ENCODE results near the gene KLHL33. TPM values are rescaled to one million over a fixed set of nuclear protein-coding genes. Genes with fewer than 3 reads are reported as not detected.

The KLHL33 gene
- polyA plus RNA-seq, 1 donor from 2014 or later, result not detected

DNA sequence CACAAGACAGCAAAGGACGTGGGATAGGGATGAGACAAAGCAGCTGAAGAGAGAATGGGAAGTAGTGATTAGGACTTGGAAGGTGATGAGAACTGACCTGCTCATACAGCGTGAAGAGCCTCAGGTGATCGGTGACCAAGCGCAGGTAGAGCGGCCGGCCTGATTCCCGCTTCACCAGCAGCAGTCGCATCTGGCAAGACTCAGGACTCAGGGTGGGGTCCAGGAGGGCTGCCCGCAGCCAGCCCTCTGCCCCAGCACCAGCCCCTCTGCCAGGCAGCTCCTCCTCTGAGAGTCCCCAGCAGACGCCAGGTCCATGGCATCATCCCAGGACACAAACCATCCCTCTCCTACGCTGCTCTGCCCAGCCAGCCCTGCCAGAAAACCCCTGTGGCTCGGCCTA is 53.4 kb downstream of the KLHL33 start:
- no peaks in the 10 kb centered on the region for H3K27me3 ChIP-seq (ENCODE audit: insufficient read depth, low read depth, low read length)
- H2AFZ ChIP-seq (ENCODE audit: low read depth, low read length), result no peak overlapping the region
- no peaks in the 10 kb centered on the region for H3K9me2 ChIP-seq (ENCODE audit: insufficient read depth, low read length)
- H3F3A ChIP-seq (ENCODE audit: insufficient read depth, low read length, poor library complexity, severe bottlenecking), result no peaks in the 10 kb centered on the region
- TF ChIP-seq, protein P1, sequence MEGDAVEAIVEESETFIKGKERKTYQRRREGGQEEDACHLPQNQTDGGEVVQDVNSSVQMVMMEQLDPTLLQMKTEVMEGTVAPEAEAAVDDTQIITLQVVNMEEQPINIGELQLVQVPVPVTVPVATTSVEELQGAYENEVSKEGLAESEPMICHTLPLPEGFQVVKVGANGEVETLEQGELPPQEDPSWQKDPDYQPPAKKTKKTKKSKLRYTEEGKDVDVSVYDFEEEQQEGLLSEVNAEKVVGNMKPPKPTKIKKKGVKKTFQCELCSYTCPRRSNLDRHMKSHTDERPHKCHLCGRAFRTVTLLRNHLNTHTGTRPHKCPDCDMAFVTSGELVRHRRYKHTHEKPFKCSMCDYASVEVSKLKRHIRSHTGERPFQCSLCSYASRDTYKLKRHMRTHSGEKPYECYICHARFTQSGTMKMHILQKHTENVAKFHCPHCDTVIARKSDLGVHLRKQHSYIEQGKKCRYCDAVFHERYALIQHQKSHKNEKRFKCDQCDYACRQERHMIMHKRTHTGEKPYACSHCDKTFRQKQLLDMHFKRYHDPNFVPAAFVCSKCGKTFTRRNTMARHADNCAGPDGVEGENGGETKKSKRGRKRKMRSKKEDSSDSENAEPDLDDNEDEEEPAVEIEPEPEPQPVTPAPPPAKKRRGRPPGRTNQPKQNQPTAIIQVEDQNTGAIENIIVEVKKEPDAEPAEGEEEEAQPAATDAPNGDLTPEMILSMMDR (IDR thresholded peaks at IDR 0.05; ENCODE audit: poor library complexity, severe bottlenecking), result no peak
- H3K27ac ChIP-seq (ENCODE audit: low read length), result no peak overlapping the region
- H3K36me3 ChIP-seq (ENCODE audit: insufficient read depth, low read length), result no peaks in the 10 kb centered on the region
- H3K4me3 ChIP-seq (ENCODE audit: low read length), result no peak overlapping the region
- no peaks in the 10 kb centered on the region for H4K20me1 ChIP-seq (ENCODE audit: insufficient read depth)
- H3K9me3 ChIP-seq (ENCODE audit: low read length), result no peaks in the 10 kb centered on the region
- H3K9ac ChIP-seq (ENCODE audit: low read length), result no peak overlapping the region
- H3K79me2 ChIP-seq (replicated peaks; ENCODE audit: insufficient read depth, low read length), result no peaks in the 10 kb centered on the region
- no peak overlapping the region for H3K4me2 ChIP-seq (ENCODE audit: low read length)

- Histone ChIP-seq H3K9ac (ENCODE audit: low read length) (no peak overlapping the region), H3K79me2 (replicated peaks; ENCODE audit: insufficient read depth, low read length) (no peaks in the 10 kb centered on the region), H4K20me1 (ENCODE audit: insufficient read depth) (no peaks in the 10 kb centered on the region), H3K27me3 (ENCODE audit: insufficient read depth, low read depth, low read length) (no peaks in the 10 kb centered on the region), H3F3A (ENCODE audit: insufficient read depth, low read length, poor library complexity, severe bottlenecking) (no peaks in the 10 kb centered on the region), H3K9me3 (ENCODE audit: low read length) (no peaks in the 10 kb centered on the region), H3K36me3 (ENCODE audit: insufficient read depth, low read length) (no peaks in the 10 kb centered on the region), H3K4me3 (ENCODE audit: low read length) (no peak overlapping the region), H2AFZ (ENCODE audit: low read depth, low read length) (no peak overlapping the region), H3K27ac (ENCODE audit: low read length) (no peak overlapping the region), H3K4me2 (ENCODE audit: low read length) (no peak overlapping the region), H3K9me2 (ENCODE audit: insufficient read depth, low read length) (no peaks in the 10 kb centered on the region)
- TF ChIP-seq RAD21 (conservative IDR thresholded peaks at IDR 0.05) (no peak), TAF1 (IDR thresholded peaks at IDR 0.05; ENCODE audit: low read depth) (no peak), POLR2AphosphoS5 (IDR thresholded peaks at IDR 0.05) (no peak), MXI1 (conservative IDR thresholded peaks at IDR 0.05; ENCODE audit: poor library complexity, severe bottlenecking) (no peak), EP300 (conservative IDR thresholded peaks at IDR 0.05; ENCODE audit: poor library complexity, severe bottlenecking) (no peak)
- TF ChIP-seq, protein P2, sequence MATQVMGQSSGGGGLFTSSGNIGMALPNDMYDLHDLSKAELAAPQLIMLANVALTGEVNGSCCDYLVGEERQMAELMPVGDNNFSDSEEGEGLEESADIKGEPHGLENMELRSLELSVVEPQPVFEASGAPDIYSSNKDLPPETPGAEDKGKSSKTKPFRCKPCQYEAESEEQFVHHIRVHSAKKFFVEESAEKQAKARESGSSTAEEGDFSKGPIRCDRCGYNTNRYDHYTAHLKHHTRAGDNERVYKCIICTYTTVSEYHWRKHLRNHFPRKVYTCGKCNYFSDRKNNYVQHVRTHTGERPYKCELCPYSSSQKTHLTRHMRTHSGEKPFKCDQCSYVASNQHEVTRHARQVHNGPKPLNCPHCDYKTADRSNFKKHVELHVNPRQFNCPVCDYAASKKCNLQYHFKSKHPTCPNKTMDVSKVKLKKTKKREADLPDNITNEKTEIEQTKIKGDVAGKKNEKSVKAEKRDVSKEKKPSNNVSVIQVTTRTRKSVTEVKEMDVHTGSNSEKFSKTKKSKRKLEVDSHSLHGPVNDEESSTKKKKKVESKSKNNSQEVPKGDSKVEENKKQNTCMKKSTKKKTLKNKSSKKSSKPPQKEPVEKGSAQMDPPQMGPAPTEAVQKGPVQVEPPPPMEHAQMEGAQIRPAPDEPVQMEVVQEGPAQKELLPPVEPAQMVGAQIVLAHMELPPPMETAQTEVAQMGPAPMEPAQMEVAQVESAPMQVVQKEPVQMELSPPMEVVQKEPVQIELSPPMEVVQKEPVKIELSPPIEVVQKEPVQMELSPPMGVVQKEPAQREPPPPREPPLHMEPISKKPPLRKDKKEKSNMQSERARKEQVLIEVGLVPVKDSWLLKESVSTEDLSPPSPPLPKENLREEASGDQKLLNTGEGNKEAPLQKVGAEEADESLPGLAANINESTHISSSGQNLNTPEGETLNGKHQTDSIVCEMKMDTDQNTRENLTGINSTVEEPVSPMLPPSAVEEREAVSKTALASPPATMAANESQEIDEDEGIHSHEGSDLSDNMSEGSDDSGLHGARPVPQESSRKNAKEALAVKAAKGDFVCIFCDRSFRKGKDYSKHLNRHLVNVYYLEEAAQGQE (IDR thresholded peaks at IDR 0.05; ENCODE audit: borderline replicate concordance), result no peak
These were observed 54.6 kb downstream of the KLHL33 start for GRCh38 chr14:20381341-20381740.

GRCh38 chr14:20380681-20381080 is 55.3 kb downstream of the KLHL33 start:
- TF ChIP-seq TAF1 (IDR thresholded peaks at IDR 0.05; ENCODE audit: low read depth) (no peak), EP300 (conservative IDR thresholded peaks at IDR 0.05; ENCODE audit: poor library complexity, severe bottlenecking) (no peak), MXI1 (conservative IDR thresholded peaks at IDR 0.05; ENCODE audit: poor library complexity, severe bottlenecking) (no peak), SMC3 (conservative IDR thresholded peaks at IDR 0.05; ENCODE audit: poor library complexity) (no peak), POLR2AphosphoS5 (IDR thresholded peaks at IDR 0.05) (no peak)
- Histone ChIP-seq H3K4me2 (ENCODE audit: low read length) (no peak overlapping the region), H3K79me2 (replicated peaks; ENCODE audit: insufficient read depth, low read length) (no peaks in the 10 kb centered on the region), H3K9me3 (ENCODE audit: low read length) (no peaks in the 10 kb centered on the region), H2AFZ (ENCODE audit: low read depth, low read length) (no peak overlapping the region), H3K27me3 (ENCODE audit: insufficient read depth, low read depth, low read length) (no peaks in the 10 kb centered on the region), H3K9me2 (ENCODE audit: insufficient read depth, low read length) (no peaks in the 10 kb centered on the region), H4K20me1 (ENCODE audit: insufficient read depth) (no peaks in the 10 kb centered on the region), H3K9ac (ENCODE audit: low read length) (no peak overlapping the region), H3K27ac (ENCODE audit: low read length) (no peak overlapping the region), H3K36me3 (ENCODE audit: insufficient read depth, low read length) (no peaks in the 10 kb centered on the region), H3K4me3 (ENCODE audit: low read length) (no peak overlapping the region), H3F3A (ENCODE audit: insufficient read depth, low read length, poor library complexity, severe bottlenecking) (no peaks in the 10 kb centered on the region)

Data from neural cell (in vitro differentiated cells).